Sigmoid colon (tissue), 7 donors: ENCODE results near the gene SORBS1. TPM values are rescaled to one million over a fixed set of nuclear protein-coding genes. Genes with fewer than 3 reads are reported as not detected.

Experiments used
- DNase-seq: peaks from one replicate; pipeline ENCODE4 v3.0.0-alpha.2; 2019
- H3K27ac ChIP-seq, 4 donors: fragments of 200-600 bp; sonication (generic); one replicate each; pipeline ENCODE4 v1.5.1; 2016 to 2019; ENCODE audit warnings: mild to moderate bottlenecking in 1 of 4
- H3K27me3 ChIP-seq, 3 donors: fragments of 200-600 bp; sonication (generic); one replicate each; pipeline ENCODE4 v1.5.1; 2019; ENCODE audit warnings: mild to moderate bottlenecking in 1 of 3
- H3K36me3 ChIP-seq, 4 donors: fragments of 200-600 bp; sonication (generic); one replicate each; pipeline ENCODE4 v1.5.1; 2016 to 2019
- H3K4me1 ChIP-seq, 4 donors: fragments of 200-600 bp; sonication (generic); one replicate each; pipeline ENCODE4 v1.5.1; 2017 to 2019
- H3K4me3 ChIP-seq, 4 donors: fragments of 200-600 bp; sonication (generic); one replicate each; pipeline ENCODE4 v1.5.1; 2017 to 2019; ENCODE audit warnings: mild to moderate bottlenecking in 2 of 4, moderate library complexity in 1 of 4
- H3K9me3 ChIP-seq, 4 donors: fragments of 200-600 bp in 3 of 4; sonication (generic) in 3 of 4; one replicate each; pipeline versions ENCODE4 v1.5.1 to v1.6.1; 2013 to 2019
- CTCF ChIP-seq, 4 experiments: fragments of 450-650 bp in 3 of 4; fragments of 200-600 bp in 1 of 4; IDR thresholded peaks; one replicate each; pipeline ENCODE4 v1.5.1; 2016 to 2019; ENCODE audit warnings: antibody characterized with exemption in 4 of 4, mild to moderate bottlenecking in 3 of 4, moderate library complexity in 2 of 4
- EP300 ChIP-seq, 4 donors: sonication (generic); formaldehyde crosslinking; IDR thresholded peaks; one replicate each; pipeline ENCODE4 v1.6.1; 2017; ENCODE audit warnings: antibody characterized with exemption in 4 of 4
- POLR2A ChIP-seq, 2 donors: fragments of 450-650 bp; IDR thresholded peaks; one replicate each; pipeline ENCODE4 v1.6.1; 2016; ENCODE audit warnings: antibody characterized with exemption in 2 of 2, mild to moderate bottlenecking in 2 of 2, moderate library complexity in 2 of 2
- POLR2AphosphoS5 ChIP-seq, 4 donors: sonication (generic); formaldehyde crosslinking; IDR thresholded peaks; one replicate each; pipeline ENCODE4 v1.6.1; 2017; ENCODE audit warnings: antibody characterized with exemption in 4 of 4
- WGBS, 2 donors: extraction: QIAGEN DNeasy Blood & Tissue Kit; methylation state at CpG; one replicate each; pipeline ENCODE4 v1.1.7; 2013; 5-methylcytosine and 5-hydroxymethylcytosine counted together
- intact Hi-C: fragments of 100-400 bp; cut with DNase I; formaldehyde crosslinking; loops from one replicate; pipeline ENCODE4 v1.15.1; 2023
- polyA plus RNA-seq, 3 donors: library from polyadenylated mRNA; stranded (reverse); fragments of 200-250 nt; gene quantifications; one replicate each; pipeline ENCODE4 v1.2.3, GENCODE V29; 2013
- total RNA-seq, 4 donors: library from RNA; depleted of rRNA; stranded (reverse); fragments of >200 nt; gene quantifications; one replicate each; pipeline ENCODE4 v1.1.0, GENCODE V29; 2016
- donor health status: healthy with polysubstance abuse.
- donor health status: Bipolar disorder and iron deficiency.
- donor health status: healthy.

SORBS1 gene
- total and polyA plus RNA-seq, 7 donors = 8.1 to 1,403 (median 664) TPM

DNA sequence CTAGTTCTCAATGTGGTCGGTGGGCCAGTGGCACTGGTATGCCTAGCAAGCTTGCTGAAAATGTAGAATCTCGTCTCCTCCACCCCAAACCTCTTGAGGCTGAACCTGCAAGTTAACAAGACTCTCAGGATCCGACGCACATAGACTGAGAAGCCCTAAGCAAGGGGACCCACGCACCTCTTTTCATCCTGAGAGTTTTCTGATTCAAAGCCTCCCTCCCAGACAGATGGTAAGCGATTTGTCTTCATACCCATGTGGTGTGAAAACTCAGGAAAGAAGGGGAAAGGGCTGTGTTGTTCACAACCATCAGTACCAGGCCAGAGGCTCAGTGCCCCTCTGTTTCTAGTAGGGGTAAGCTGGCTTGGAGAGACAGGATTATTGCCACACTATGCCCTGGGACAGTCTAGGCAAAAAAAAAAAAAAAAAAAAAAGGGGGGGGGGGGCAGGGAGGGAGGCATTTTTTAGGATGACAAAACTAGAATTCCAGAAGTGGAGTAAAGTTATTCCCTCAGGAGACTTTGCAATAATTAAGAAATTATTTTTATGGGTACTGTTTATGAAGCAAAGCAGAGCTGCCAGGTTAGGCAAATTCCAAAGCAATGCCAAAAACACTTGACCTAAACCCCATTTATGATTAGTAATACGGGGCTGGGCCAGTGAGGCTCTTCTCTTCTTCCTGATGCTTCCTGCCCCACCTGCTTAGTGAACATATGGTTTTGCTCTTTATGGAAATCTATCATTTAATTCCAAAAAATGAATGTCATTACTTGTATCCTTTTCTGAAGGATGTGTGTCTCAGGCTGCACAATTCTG is 152.8 kb downstream of the SORBS1 start:
- 77 to 84% methylated on average over 7 of the region's 7 CpGs for WGBS, 2 donors
- H3K9me3 ChIP-seq = no peaks in the 10 kb centered on the region
- no peak for DNase-seq
- no peaks in the 10 kb centered on the region for H3K27me3 ChIP-seq
- peak overlapping the region; percentile 81 to 98 (median 90) for H3K27ac ChIP-seq
- intact Hi-C loops = no loop called here
- peaks cover 12 to 86% (median 31%) of the 10 kb centered on the region in 4 donors for H3K36me3 ChIP-seq
- peaks cover 0 to 93% (median 89%) of the 10 kb centered on the region in 4 donors for H3K4me1 ChIP-seq
- no peak for TF ChIP-seq CTCF (IDR thresholded peaks at IDR 0.05)
- no peak for TF ChIP-seq POLR2A (IDR thresholded peaks at IDR 0.05)
- peak in 1 of 4 donors; percentile 44 for TF ChIP-seq POLR2AphosphoS5 (IDR thresholded peaks at IDR 0.05)
- TF ChIP-seq EP300 (IDR thresholded peaks at IDR 0.05) = peak in 1 of 4 donors; percentile 20
- no peak overlapping the region for H3K4me3 ChIP-seq

DNA sequence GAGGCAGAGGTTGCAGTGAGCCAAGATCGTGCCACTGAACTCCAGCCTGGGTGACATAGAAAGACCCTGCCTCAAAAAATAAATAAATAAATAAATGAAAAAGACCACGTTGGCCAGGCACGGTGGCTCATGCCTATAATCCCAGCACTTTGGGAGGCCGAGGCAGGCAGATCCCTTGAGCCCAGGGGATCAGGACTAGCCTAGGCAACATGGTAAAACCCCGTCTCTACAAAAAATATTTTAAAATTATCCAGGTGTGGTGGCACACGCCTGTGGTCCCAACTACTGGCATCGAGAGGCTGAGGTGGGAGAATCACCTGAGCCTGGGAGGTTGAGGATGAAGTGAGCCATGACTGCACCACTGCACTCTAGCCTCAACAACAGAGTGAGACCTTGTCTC is 153.6 kb downstream of the SORBS1 start:
- intact Hi-C loops = no loop called here
- Histone ChIP-seq H3K4me1 (peaks cover 0 to 93% (median 89%) of the 10 kb centered on the region in 4 donors), H3K27ac (peak overlapping the region; percentile 81 to 98 (median 90)), H3K9me3 (no peaks in the 10 kb centered on the region), H3K4me3 (no peak overlapping the region), H3K36me3 (peaks cover 12 to 86% (median 35%) of the 10 kb centered on the region in 4 donors), H3K27me3 (no peaks in the 10 kb centered on the region)
- TF ChIP-seq POLR2AphosphoS5 (IDR thresholded peaks at IDR 0.05) (peak in 1 of 4 donors; percentile 3), EP300 (IDR thresholded peaks at IDR 0.05) (no peak)
- 93 to 96% methylated on average over 7 of the region's 7 CpGs for WGBS, 2 donors
- DNase-seq = no peak

DNA sequence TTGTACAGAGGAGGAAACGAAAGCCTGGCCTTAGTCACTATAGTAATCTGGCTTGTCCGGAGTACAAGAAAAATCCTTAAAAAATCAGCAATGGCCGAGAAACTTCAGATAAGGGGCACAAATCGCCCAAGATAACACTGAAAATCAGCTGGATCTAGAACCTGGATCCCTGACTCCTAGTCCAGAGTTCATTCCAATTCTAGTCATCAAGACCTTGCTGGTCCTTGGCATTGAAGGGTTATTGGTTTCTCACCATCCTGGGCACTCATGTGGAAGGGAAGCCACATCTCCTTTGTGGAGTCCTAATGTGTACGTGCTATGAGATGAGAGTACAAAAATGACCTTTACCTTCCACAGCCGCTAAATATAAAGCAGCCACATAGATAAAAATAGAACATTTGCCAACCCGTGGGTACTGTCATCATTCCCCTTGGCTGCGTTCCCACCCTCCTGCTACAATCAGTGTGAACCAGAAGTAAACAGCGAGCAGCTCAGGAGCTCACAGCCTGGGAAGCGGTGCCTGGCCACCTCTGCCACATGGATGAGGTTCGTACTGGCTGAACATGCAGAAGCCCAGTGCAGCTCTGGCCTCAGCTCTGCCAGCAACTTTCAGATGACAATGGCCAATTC is 154.4 kb downstream of the SORBS1 start:
- peaks cover 20 to 88% (median 37%) of the 10 kb centered on the region in 4 donors for H3K36me3 ChIP-seq
- WGBS, 2 donors = 33 to 55% methylated on average over 11 of the region's 11 CpGs
- H3K9me3 ChIP-seq = no peaks in the 10 kb centered on the region
- peaks cover 0 to 99% (median 92%) of the 10 kb centered on the region in 4 donors for H3K4me1 ChIP-seq
- TF ChIP-seq POLR2A (IDR thresholded peaks at IDR 0.05) (no peak), EP300 (IDR thresholded peaks at IDR 0.05) (peak in 3 of 4 donors; percentile 28 to 88 (median 55)), POLR2AphosphoS5 (IDR thresholded peaks at IDR 0.05) (peak; percentile 42 to 78 (median 66)), CTCF (IDR thresholded peaks at IDR 0.05) (no peak)
- intact Hi-C loops = no loop called here
- no peak overlapping the region for H3K4me3 ChIP-seq
- no peaks in the 10 kb centered on the region for H3K27me3 ChIP-seq
- H3K27ac ChIP-seq = peak overlapping the region; percentile 81 to 98 (median 90)
- DNase-seq = peak; percentile 94

DNA sequence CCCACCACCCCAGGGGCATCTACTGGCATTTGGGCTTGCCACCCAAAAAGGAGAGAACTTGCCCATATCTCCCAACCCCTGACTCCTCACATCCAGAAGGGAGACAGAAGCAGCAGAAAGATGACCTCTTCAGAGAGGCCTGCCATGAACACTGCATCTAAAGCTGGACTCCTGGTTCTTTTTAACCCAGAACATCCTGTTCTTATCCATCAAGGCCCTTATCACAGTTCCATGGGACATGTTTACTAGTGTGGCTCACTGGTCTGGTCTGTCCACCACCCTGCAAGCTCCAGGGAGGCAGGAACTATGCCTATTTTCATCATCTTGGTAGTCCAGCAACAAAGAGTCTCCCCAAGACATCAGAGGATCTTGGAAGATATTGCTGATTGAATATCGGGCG is 155.5 kb downstream of the SORBS1 start:
- peaks cover 20 to 88% (median 37%) of the 10 kb centered on the region in 4 donors for H3K36me3 ChIP-seq

More for the DNA sequence above, 155.5 kb downstream of the SORBS1 start:
- 79 to 97% methylated on average over 2 of the region's 2 CpGs for WGBS, 2 donors
- H3K9me3 ChIP-seq = no peaks in the 10 kb centered on the region
- H3K27ac ChIP-seq = peak overlapping the region; percentile 81 to 98 (median 90)
- no peak for DNase-seq
- H3K4me3 ChIP-seq = no peak overlapping the region
- intact Hi-C loops = no loop called here
- TF ChIP-seq CTCF (IDR thresholded peaks at IDR 0.05) (no peak), POLR2AphosphoS5 (IDR thresholded peaks at IDR 0.05) (peak in 1 of 4 donors; percentile 11), POLR2A (IDR thresholded peaks at IDR 0.05) (no peak), EP300 (IDR thresholded peaks at IDR 0.05) (no peak)
- no peaks in the 10 kb centered on the region for H3K27me3 ChIP-seq
- peaks cover 0 to 99% (median 96%) of the 10 kb centered on the region in 4 donors for H3K4me1 ChIP-seq
